ENCODE results near the gene SEC61G.

Gene SEC61G

DNA sequence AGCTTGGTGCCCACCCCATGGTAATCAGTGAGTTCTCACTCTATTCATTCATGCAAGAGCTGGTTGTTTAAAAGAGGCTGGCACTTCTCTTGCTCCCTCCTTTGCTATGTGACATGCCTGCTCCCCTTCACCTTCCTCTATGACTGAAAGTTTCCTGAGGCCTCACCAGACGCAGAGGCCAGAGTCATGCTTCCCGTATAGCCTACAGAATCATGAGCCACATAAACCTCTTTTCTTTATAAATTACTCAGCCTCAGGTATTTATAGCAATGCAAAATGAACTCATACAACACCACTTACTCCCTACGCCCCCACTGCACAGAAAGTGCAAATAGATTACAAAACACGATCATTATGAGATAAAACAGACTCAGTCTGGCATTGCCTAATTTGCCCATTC is 39.0 kb downstream of the SEC61G start:
- no peak overlapping the region for H3K4me3 ChIP-seq (replicated peaks in 1 of 2; ENCODE audit: low read depth in 2 of 2, low read length in 2 of 2)
- TF ChIP-seq, protein P1, sequence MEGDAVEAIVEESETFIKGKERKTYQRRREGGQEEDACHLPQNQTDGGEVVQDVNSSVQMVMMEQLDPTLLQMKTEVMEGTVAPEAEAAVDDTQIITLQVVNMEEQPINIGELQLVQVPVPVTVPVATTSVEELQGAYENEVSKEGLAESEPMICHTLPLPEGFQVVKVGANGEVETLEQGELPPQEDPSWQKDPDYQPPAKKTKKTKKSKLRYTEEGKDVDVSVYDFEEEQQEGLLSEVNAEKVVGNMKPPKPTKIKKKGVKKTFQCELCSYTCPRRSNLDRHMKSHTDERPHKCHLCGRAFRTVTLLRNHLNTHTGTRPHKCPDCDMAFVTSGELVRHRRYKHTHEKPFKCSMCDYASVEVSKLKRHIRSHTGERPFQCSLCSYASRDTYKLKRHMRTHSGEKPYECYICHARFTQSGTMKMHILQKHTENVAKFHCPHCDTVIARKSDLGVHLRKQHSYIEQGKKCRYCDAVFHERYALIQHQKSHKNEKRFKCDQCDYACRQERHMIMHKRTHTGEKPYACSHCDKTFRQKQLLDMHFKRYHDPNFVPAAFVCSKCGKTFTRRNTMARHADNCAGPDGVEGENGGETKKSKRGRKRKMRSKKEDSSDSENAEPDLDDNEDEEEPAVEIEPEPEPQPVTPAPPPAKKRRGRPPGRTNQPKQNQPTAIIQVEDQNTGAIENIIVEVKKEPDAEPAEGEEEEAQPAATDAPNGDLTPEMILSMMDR (IDR thresholded peaks at IDR 0.05; ENCODE audit: low read depth, low read length): no peak
- DNase-seq (ENCODE audit: low read depth in 2 of 2): no peak

DNA sequence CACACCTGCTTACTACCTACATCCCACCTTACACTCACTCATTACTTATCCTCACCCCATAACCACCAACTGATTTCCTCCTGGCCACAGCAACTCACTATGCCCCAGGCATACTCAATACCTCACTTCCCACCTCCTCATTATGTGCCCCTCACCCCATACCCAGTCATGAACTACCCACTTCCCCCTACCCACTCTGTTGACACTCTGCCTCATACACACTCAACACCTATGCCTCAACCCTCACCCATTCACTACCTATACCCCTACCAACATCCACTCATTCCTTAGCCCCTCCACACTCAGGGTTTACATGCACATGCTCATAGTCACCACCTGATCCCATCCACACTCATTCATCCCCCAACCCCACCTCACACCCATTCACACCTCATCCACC is 39.6 kb downstream of the SEC61G start:
- TF ChIP-seq, protein P1 (IDR thresholded peaks at IDR 0.05; ENCODE audit: low read depth, low read length): no peak
- no peak overlapping the region for H3K4me3 ChIP-seq (replicated peaks in 1 of 2; ENCODE audit: low read depth in 2 of 2, low read length in 2 of 2)
- DNase-seq (ENCODE audit: low read depth in 2 of 2): no peak

DNA sequence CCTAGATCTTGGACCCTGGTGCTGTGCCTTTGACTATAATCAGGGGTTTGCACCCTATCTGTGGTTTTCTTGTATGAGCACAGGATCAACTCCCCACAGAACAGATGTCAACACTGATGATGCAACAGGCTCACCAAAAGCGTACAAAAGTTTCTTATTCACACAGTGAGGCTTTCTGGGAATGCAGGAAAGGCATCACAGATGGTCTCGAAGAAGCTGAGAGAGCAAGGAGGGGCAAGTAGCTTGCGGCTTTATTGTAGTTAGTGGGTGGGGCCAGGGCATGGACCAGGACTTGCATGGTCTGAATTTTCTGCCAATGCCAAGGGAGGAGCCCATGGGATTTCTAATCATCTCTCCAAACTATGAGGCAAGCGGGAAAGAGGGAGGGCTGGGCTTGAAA is 46.2 kb downstream of the SEC61G start:
- TF ChIP-seq, protein P1 (IDR thresholded peaks at IDR 0.05; ENCODE audit: low read depth, low read length): no peak
- peak in 1 of 2 donors; percentile 6 for DNase-seq (ENCODE audit: low read depth in 2 of 2)
- H3K4me3 ChIP-seq (replicated peaks in 1 of 2; ENCODE audit: low read depth in 2 of 2, low read length in 2 of 2): no peak overlapping the region

DNA sequence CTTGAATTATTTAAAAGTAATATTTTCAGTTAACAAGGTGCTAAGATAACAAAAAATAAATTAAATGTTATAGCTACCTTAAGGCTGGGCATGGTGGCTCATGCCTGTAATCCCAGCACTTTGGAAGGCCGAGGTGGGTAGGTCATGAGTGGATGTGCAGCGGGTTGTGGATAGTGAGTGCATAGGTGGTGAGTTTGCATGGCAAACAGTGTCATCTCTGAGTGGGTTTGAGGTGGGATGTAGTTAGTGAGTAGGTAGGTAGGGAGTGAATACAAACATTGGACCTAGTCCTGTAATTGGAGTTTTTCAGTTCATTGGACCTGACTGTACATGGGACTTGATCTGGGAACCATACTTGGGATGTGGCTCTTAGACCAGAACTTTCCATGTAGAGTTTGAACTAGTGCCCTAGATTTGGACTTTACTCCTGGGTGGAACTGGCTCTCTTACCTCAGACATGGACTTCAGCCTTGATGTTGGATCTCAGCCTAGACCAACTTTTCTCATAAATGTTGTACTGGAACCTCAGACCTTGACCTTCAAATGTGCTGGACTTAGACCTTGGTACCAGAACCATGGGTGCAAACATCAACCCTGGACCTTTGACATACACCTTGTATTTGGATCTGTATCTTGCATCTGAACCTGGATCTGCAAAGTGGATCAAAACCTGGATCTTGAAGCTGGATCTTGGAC is 47.0 kb downstream of the SEC61G start:
- no peak overlapping the region for H3K4me3 ChIP-seq (replicated peaks in 1 of 2; ENCODE audit: low read depth in 2 of 2, low read length in 2 of 2)
- DNase-seq (ENCODE audit: low read depth in 2 of 2): no peak
- TF ChIP-seq, protein P1 (IDR thresholded peaks at IDR 0.05; ENCODE audit: low read depth, low read length): no peak

DNA sequence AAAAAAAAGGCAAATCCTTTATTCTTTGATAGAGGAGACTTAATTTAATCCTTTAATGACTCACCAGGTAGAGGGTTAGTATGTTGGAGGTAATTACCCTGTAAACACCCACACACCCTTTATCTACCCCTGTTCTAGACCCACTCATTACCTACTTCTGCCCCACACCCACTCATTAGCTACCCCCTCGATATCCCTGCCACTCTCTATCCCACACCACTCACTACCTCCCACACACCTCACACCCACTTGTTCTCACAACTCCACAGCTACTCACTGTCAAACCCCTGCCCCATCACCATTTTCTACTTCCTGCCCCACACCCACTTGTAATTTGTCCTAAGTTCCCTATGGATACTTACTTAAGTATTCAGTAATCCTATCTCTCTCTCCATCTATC is 49.7 kb downstream of the SEC61G start:
- TF ChIP-seq, protein P1 (IDR thresholded peaks at IDR 0.05; ENCODE audit: low read depth, low read length): no peak
- no peak for DNase-seq (ENCODE audit: low read depth in 2 of 2)

DNA sequence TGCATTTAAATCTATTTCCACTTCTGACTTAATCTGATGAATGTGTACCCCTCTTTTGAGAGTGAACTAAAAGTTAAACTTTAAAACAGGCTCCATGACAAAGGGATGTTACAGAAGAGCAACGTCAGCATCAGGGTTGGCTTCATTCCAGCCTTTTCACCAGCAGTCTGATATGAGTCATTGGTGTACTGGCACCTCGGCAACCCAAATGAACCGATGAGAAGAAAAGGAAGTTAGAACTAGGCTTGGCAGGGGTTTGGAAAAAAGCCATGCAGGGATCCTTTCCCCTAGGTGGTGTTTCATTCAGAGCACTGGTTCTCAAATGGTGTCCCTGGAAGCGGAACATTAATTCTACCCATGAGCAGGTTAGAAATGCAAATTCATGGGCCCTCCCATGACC is 53.6 kb downstream of the SEC61G start:
- no peak overlapping the region for H3K4me3 ChIP-seq (replicated peaks in 1 of 2; ENCODE audit: low read depth in 2 of 2, low read length in 2 of 2)
- TF ChIP-seq, protein P1 (IDR thresholded peaks at IDR 0.05; ENCODE audit: low read depth, low read length): no peak
- peak; percentile 41 to 69 for DNase-seq (ENCODE audit: low read depth in 2 of 2)

More for the DNA sequence above, 49.7 kb downstream of the SEC61G start:
- H3K4me3 ChIP-seq (replicated peaks in 1 of 2; ENCODE audit: low read depth in 2 of 2, low read length in 2 of 2): no peak overlapping the region

DNA sequence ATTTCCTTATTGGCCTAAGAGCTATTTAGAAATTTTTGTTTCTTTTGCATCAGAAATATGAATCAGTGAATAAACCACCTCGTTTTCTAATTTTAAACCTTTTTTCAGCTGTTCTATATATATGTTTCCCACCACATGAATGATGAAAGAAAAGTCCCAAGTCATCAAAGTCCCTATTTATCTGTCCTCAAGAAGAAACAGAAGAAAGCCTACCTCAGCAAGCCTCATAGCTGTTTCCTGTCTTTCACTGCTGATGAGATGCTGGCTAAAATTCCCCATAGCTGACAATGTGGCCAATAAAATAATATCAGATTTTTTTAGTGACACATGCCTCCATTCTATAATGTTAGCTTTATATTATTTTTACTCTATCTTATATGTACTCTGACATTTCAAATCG is 54.2 kb downstream of the SEC61G start:
- no peak overlapping the region for H3K4me3 ChIP-seq (replicated peaks in 1 of 2; ENCODE audit: low read depth in 2 of 2, low read length in 2 of 2)
- TF ChIP-seq, protein P1 (IDR thresholded peaks at IDR 0.05; ENCODE audit: low read depth, low read length): no peak
- DNase-seq (ENCODE audit: low read depth in 2 of 2): no peak

Data from cardiac fibroblast (primary cell).